PC-3 (cell line): ENCODE results near the gene PPFIA1.

Experiments used
- CTCF ChIP-seq: fragments of 300-600 bp; sonication (generic); conservative IDR thresholded peaks from 2 replicates; pipeline ENCODE4 v1.5.1; 2017; ENCODE audit warnings: antibody characterized with exemption, low read depth, mild to moderate bottlenecking, low read length
- EZH2 ChIP-seq: fragments of 300-600 bp; sonication (generic); IDR thresholded peaks from one replicate; pipeline ENCODE4 v1.6.1; 2017; ENCODE audit warnings: antibody characterized with exemption, mild to moderate bottlenecking, low read length; ENCODE audit not compliant: unreplicated experiment

DNA sequence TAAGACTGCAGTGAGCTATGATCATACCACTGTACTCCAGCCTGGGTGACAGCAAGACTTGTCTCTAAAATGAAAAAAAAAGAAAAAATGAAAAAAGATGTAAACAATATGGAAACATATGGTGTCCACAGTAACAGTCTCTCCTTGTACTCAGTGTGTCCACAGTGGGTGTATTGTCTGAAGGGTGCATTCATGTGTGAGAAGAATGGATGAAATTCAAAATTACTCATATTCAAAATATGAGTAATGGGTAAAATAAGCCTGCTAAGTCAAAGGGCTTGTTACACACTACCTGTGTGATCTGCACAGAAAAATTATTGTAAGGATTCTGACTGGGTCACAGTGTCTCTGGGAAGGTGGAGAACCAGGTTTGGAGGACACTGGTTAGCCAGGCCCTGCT lies 26.9 kb downstream of the PPFIA1 start:
- TF ChIP-seq CTCF: no peak
- no peak for TF ChIP-seq EZH2
